Breast epithelium (tissue), 4 donors: ENCODE results near the gene SARS1. TPM values are rescaled to one million over a fixed set of nuclear protein-coding genes. Genes with fewer than 3 reads are reported as not detected.

Source experiments
- DNase-seq, 2 donors: peaks; one replicate each; pipeline ENCODE4 v3.0.0-alpha.2; 2019; ENCODE audit warnings: low spot score in 2 of 2
- H3K27ac ChIP-seq, 2 donors: fragments of 200-600 bp; sonication (generic) in 1 of 2; one replicate each; pipeline ENCODE4 v1.5.1; 2016 to 2019; ENCODE audit warnings: mild to moderate bottlenecking in 1 of 2
- H3K27me3 ChIP-seq, 2 donors: fragments of 200-600 bp; sonication (generic) in 1 of 2; one replicate each; pipeline versions ENCODE4 v1.5.1 to v1.6.0; 2017 to 2019; ENCODE audit warnings: control low read depth in 1 of 2, mild to moderate bottlenecking in 1 of 2
- H3K36me3 ChIP-seq: fragments of 200-600 bp; one replicate; pipeline ENCODE4 v1.5.1; 2019
- H3K4me1 ChIP-seq, 2 donors: fragments of 200-600 bp; sonication (generic); one replicate each; pipeline ENCODE4 v1.5.1; 2016 to 2019; ENCODE audit warnings: control low read depth in 1 of 2
- H3K4me3 ChIP-seq, 3 donors: fragments of 200-600 bp; sonication (generic); 1 replicate in 2 of 3; 2 replicates in 1 of 3; pipeline ENCODE4 v1.5.1; 2016 to 2019; ENCODE audit warnings: mild to moderate bottlenecking in 3 of 3, moderate library complexity in 2 of 3
- H3K9me3 ChIP-seq, 2 donors: fragments of 200-600 bp; sonication (generic) in 1 of 2; one replicate each; pipeline ENCODE4 v1.5.1; 2016 to 2019; ENCODE audit warnings: control low read depth in 1 of 2
- POLR2A ChIP-seq: fragments of 450-650 bp; IDR thresholded peaks from one replicate; pipeline ENCODE4 v1.6.1; 2016; ENCODE audit warnings: antibody characterized with exemption, mild to moderate bottlenecking, moderate library complexity
- POLR2AphosphoS5 ChIP-seq, 3 donors: sonication (generic); formaldehyde crosslinking; IDR thresholded peaks; one replicate each; pipeline ENCODE4 v1.6.1; 2017; ENCODE audit warnings: antibody characterized with exemption in 3 of 3
- intact Hi-C: fragments of 100-400 bp; cut with DNase I; formaldehyde crosslinking; loops from one replicate; pipeline ENCODE4 v1.15.1; 2023; ENCODE audit warnings: low total_unique reads
- total RNA-seq, 3 donors: library from RNA; depleted of rRNA; stranded (reverse); fragments of >200 nt; gene quantifications; one replicate each; pipeline ENCODE4 v1.1.0, GENCODE V29; 2016
- TF ChIP-seq, protein P1 (sequence below), 3 donors: fragments of 450-650 bp; IDR thresholded peaks; one replicate each; pipeline ENCODE4 v1.5.1; 2016 to 2017; ENCODE audit warnings: antibody characterized with exemption in 3 of 3, mild to moderate bottlenecking in 3 of 3, moderate library complexity in 3 of 3

Gene SARS1
- total RNA-seq, 3 donors from 2014 or later: 146 to 172 (median 161) TPM

DNA sequence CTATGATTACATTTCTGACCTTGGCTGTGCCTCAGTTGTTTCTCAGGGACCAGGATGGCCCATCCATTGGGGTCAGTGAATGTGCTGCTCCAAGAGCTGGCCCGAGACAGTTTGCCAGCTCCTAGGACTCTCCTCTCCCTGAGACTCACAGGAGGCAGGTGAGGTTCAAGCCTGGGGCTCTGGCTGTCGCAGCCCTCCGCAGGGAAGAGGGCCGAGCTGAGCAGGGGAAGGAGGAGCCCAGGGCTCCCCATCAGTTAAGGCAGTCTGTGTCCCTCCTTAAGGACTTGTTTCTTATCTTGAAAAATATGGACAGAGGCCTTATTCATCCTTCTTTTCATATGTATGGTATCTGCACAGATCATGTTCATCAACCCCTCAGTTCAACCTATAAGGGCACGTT lies 26.6 kb upstream of the SARS1 start:
- TF ChIP-seq POLR2AphosphoS5 (IDR thresholded peaks at IDR 0.05) (no peak), POLR2A (no peak)
- TF ChIP-seq, protein P1, sequence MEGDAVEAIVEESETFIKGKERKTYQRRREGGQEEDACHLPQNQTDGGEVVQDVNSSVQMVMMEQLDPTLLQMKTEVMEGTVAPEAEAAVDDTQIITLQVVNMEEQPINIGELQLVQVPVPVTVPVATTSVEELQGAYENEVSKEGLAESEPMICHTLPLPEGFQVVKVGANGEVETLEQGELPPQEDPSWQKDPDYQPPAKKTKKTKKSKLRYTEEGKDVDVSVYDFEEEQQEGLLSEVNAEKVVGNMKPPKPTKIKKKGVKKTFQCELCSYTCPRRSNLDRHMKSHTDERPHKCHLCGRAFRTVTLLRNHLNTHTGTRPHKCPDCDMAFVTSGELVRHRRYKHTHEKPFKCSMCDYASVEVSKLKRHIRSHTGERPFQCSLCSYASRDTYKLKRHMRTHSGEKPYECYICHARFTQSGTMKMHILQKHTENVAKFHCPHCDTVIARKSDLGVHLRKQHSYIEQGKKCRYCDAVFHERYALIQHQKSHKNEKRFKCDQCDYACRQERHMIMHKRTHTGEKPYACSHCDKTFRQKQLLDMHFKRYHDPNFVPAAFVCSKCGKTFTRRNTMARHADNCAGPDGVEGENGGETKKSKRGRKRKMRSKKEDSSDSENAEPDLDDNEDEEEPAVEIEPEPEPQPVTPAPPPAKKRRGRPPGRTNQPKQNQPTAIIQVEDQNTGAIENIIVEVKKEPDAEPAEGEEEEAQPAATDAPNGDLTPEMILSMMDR (IDR thresholded peaks at IDR 0.05): no peak
- Histone ChIP-seq H3K4me3 (no peak overlapping the region), H3K4me1 (peaks cover 0 to 6% of the 10 kb centered on the region in 2 donors), H3K36me3 (no peaks in the 10 kb centered on the region), H3K27ac (peak overlapping the region; percentile 77 to 86), H3K9me3 (no peaks in the 10 kb centered on the region), H3K27me3 (no peaks in the 10 kb centered on the region)
- DNase-seq: no peak
- intact Hi-C loops: no loop called here

DNA sequence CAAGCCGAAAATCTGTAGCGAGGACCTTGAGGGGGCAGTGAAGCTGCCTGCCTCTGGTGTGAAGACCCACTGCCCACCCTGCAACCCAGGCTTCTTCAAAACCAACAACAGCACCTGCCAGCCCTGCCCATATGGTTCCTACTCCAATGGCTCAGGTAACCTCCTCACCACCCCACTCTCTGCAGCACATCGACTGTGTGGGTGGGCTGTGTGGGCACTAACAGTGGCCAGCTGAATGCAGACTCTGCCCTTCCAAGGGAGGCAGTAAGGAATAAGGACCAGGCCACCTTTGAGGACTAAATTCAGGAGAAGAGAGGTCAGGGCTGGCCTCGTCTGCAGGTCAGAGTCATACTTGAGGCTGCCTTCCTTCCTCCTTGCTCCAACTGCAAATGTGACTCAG lies 25.5 kb upstream of the SARS1 start:
- H3K9me3 ChIP-seq: no peaks in the 10 kb centered on the region
- intact Hi-C loops: no loop called here
- no peaks in the 10 kb centered on the region for H3K27me3 ChIP-seq
- peaks cover 0 to 6% of the 10 kb centered on the region in 2 donors for H3K4me1 ChIP-seq
- TF ChIP-seq POLR2A (no peak), POLR2AphosphoS5 (IDR thresholded peaks at IDR 0.05) (no peak)
- TF ChIP-seq, protein P1 (IDR thresholded peaks at IDR 0.05): no peak
- no peak overlapping the region for H3K4me3 ChIP-seq
- no peaks in the 10 kb centered on the region for H3K36me3 ChIP-seq
- DNase-seq: no peak
- H3K27ac ChIP-seq: no peak overlapping the region

DNA sequence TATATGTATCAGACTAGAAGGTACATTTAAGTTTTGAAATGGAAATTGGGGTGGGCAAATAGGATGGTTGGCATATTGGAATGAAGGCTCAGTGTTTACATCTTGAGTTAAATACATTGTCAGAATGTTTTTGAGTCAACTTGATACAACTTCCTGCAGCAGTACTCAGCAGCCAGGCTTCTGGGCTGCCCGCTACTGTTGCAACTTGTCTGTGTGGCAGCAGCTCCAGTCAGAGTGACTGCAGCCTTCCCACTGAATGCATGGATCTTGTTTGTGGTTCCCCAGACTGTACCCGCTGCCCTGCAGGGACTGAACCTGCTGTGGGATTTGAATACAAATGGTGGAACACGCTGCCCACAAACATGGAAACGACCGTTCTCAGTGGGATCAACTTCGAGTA lies 24.9 kb upstream of the SARS1 start:
- intact Hi-C loops: no loop called here
- peaks cover 0 to 6% of the 10 kb centered on the region in 2 donors for H3K4me1 ChIP-seq
- H3K36me3 ChIP-seq: no peaks in the 10 kb centered on the region
- TF ChIP-seq POLR2AphosphoS5 (IDR thresholded peaks at IDR 0.05) (no peak), POLR2A (no peak)
- TF ChIP-seq, protein P1 (IDR thresholded peaks at IDR 0.05): no peak
- H3K4me3 ChIP-seq: no peak overlapping the region
- no peak for DNase-seq
- no peaks in the 10 kb centered on the region for H3K9me3 ChIP-seq
- no peak overlapping the region for H3K27ac ChIP-seq
- H3K27me3 ChIP-seq: no peaks in the 10 kb centered on the region

DNA sequence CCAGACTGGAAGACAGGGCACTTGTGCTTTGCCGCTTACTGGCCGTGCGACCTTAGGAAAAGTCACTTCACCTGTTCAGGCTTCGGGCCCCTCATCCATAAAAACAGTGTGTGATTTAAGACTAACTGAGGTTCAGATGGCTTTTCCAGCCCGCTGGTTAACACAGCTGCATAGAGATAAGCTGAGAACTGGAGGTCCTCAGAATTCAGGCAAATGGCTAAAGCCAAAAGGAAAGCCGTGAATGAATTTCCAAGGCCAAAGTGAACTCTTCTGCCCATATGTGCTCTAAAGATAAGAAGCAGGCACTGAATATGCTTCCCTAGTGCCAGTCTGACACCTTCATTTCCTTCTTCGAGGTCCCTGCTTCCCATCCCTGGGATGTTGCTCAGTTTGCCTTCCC lies 23.5 kb upstream of the SARS1 start:
- intact Hi-C loops: no loop called here
- no peak for DNase-seq
- no peaks in the 10 kb centered on the region for H3K9me3 ChIP-seq
- H3K4me3 ChIP-seq: no peak overlapping the region
- peaks cover 0 to 6% of the 10 kb centered on the region in 2 donors for H3K4me1 ChIP-seq
- H3K36me3 ChIP-seq: no peaks in the 10 kb centered on the region
- TF ChIP-seq, protein P1 (IDR thresholded peaks at IDR 0.05): no peak
- TF ChIP-seq POLR2A (no peak), POLR2AphosphoS5 (IDR thresholded peaks at IDR 0.05) (no peak)
- no peak overlapping the region for H3K27ac ChIP-seq
- no peaks in the 10 kb centered on the region for H3K27me3 ChIP-seq

DNA sequence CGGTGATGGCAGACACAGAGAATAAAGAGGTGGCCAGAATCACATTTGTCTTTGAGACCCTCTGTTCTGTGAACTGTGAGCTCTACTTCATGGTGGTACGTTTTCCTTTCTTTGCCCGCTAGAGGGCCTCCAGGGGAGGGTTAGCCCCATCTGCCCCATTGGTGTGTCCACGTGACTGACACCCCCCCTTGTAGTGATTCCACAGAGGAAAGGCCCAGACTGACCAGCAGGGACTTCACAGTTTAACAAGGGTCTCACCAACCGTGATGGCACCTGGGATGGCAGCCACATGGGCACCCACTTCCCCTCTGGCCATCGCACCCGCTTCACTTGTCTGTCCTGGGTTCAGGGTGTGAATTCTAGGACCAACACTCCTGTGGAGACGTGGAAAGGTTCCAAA lies 22.3 kb upstream of the SARS1 start:
- no peak overlapping the region for H3K27ac ChIP-seq
- no peaks in the 10 kb centered on the region for H3K9me3 ChIP-seq
- DNase-seq: no peak
- no peaks in the 10 kb centered on the region for H3K36me3 ChIP-seq
- no peak overlapping the region for H3K4me3 ChIP-seq
- no peak for TF ChIP-seq POLR2A
- TF ChIP-seq, protein P1 (IDR thresholded peaks at IDR 0.05): no peak
- TF ChIP-seq POLR2AphosphoS5 (IDR thresholded peaks at IDR 0.05): no peak
- intact Hi-C loops: no loop called here
- peaks cover 0 to 2% of the 10 kb centered on the region in 2 donors for H3K4me1 ChIP-seq
- H3K27me3 ChIP-seq: no peaks in the 10 kb centered on the region
